MM.1S (cell line): ENCODE results near the gene NSUN6.

Source experiments
- CTCF ChIP-seq: fragments of 300-600 bp; sonication (generic); IDR thresholded peaks from 2 replicates; pipeline ENCODE4 v1.5.1; 2016; ENCODE audit warnings: antibody characterized with exemption, low read length, mixed read lengths
- EZH2 ChIP-seq: fragments of 300-600 bp; sonication (generic); optimal IDR thresholded peaks from 2 replicates; pipeline ENCODE3; 2017; ENCODE audit warnings: low read depth, mild to moderate bottlenecking, antibody characterized with exemption, low read length, mixed read lengths
- EZH2phosphoT487 ChIP-seq: fragments of 300-600 bp; sonication (generic); IDR thresholded peaks from 2 replicates; pipeline ENCODE4 v1.6.1; 2018; ENCODE audit warnings: antibody characterized with exemption, low read length

DNA sequence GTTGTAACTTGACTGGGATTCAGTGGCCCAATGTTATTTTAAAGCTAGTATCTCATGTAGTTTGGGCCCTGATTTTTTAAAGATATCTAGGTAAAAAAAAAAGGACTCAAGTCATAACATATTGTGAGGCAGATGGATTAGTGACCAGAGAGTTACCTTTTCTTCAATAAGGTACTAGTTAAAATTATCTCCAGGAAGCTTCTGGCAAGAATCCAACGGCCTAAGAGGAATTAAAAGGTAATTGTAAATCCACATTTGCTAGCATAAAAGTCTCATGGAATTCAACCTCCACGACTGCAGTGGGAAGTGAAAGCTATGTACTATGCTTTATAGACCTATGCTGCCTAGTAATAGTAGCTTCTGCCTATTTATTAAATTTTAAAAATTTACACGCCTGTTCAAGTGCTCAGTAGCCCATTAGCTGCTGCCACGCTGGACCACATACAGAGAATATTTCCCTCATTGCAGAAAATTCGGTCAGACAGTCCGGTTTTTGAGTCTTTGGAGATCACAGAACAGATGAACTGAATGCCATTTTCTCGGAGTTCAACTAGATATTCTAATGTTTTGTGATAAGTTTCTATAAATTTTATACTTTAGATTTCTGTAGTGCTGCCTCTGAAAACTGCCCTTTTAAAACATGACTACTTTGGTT is 118.4 kb downstream of the NSUN6 start:
- TF ChIP-seq CTCF (no peak), EZH2 (no peak), EZH2phosphoT487 (no peak)
